ENCODE results near the gene TRIP11.

Gene TRIP11

GRCh38 chr14:92009604-92010003 is 30.3 kb downstream of the TRIP11 start:
- no peak for DNase-seq

GRCh38 chr14:92005019-92005418 is 34.8 kb downstream of the TRIP11 start:
- DNase-seq = no peak

GRCh38 chr14:92004062-92004461 is 35.8 kb downstream of the TRIP11 start:
- DNase-seq = no peak

- DNase-seq = no peak
These were observed 40.9 kb downstream of the TRIP11 start for GRCh38 chr14:91998667-91999570.

- DNase-seq = no peak
These were observed 42.4 kb downstream of the TRIP11 start for GRCh38 chr14:91997492-91997891.

GRCh38 chr14:91996948-91997371 is 42.9 kb downstream of the TRIP11 start:
- DNase-seq = no peak

- no peak for DNase-seq
These were observed 52.7 kb downstream of the TRIP11 start for GRCh38 chr14:91987192-91987591.

GRCh38 chr14:91985521-91986255 is 54.2 kb downstream of the TRIP11 start:
- DNase-seq = no peak

- DNase-seq = no peak
These were observed 54.9 kb downstream of the TRIP11 start for GRCh38 chr14:91985008-91985407.

GRCh38 chr14:91983588-91983987 is 56.3 kb downstream of the TRIP11 start:
- no peak for DNase-seq

GRCh38 chr14:91980157-91980556 is 59.7 kb downstream of the TRIP11 start:
- DNase-seq = no peak

- no peak for DNase-seq
These were observed 62.0 kb downstream of the TRIP11 start for GRCh38 chr14:91977884-91978283.

GRCh38 chr14:91975763-91976162 is 64.1 kb downstream of the TRIP11 start:
- DNase-seq = no peak

- no peak for DNase-seq
These were observed 68.6 kb downstream of the TRIP11 start for GRCh38 chr14:91971188-91971778.

GRCh38 chr14:91968280-91968679 is 71.6 kb downstream of the TRIP11 start:
- DNase-seq = no peak

- no peak for DNase-seq
These were observed 75.1 kb downstream of the TRIP11 start for GRCh38 chr14:91964724-91965123.

- no peak for DNase-seq
These were observed 75.8 kb downstream of the TRIP11 start for GRCh38 chr14:91964011-91964410.

GRCh38 chr14:91963465-91963864 is 76.4 kb downstream of the TRIP11 start:
- DNase-seq = no peak

GRCh38 chr14:91961297-91962220 is 78.3 kb downstream of the TRIP11 start:
- DNase-seq = no peak

- no peak for DNase-seq
These were observed 82.0 kb downstream of the TRIP11 start for GRCh38 chr14:91957876-91958313.

GRCh38 chr14:91956616-91957015 is 83.2 kb downstream of the TRIP11 start:
- no peak for DNase-seq

- no peak for DNase-seq
These were observed 84.7 kb downstream of the TRIP11 start for GRCh38 chr14:91955168-91955567.
